ENCODE results near the gene MST1. TPM values are rescaled to one million over a fixed set of nuclear protein-coding genes. Genes with fewer than 3 reads are reported as not detected.

Gene MST1
- total and polyA plus RNA-seq, 2 of the 8 experiments (the other 6 are each of a cell fraction or from before 2014, with no cell fraction given), result 6.2 to 9.5 TPM

- Histone ChIP-seq H2BK120ac (replicated peaks; ENCODE audit: low read depth, low read length) (no peak overlapping the region), H3K18ac (ENCODE audit: extremely low read depth, low read length) (no peak overlapping the region), H3K4me1 (replicated peaks in 1 of 4; ENCODE audit: control insufficient read depth in 3 of 4, insufficient read depth in 4 of 4, low read length in 3 of 4) (no peaks in the 10 kb centered on the region), H3K27ac (ENCODE audit: low read depth, low read length) (no peak overlapping the region), H2AFZ (ENCODE audit: low read length) (no peak overlapping the region), H3K27me3 (replicated peaks in 1 of 4; ENCODE audit: control insufficient read depth in 3 of 4, extremely low read depth in 1 of 4, insufficient read depth in 3 of 4, low read length in 3 of 4) (no peaks in the 10 kb centered on the region), H2BK5ac (ENCODE audit: low read depth, low read length) (no peak overlapping the region), H4K8ac (ENCODE audit: extremely low read depth, insufficient read depth, low read length) (no peak overlapping the region), H3K4ac (replicated peaks; ENCODE audit: insufficient read length, low read depth, low read length) (no peak overlapping the region), H3K56ac (replicated peaks; ENCODE audit: insufficient read length, low read depth, low read length) (no peak overlapping the region), H3K36me3 (ENCODE audit: control insufficient read depth in 2 of 4, insufficient read depth in 4 of 4, low read length in 3 of 4) (no peaks in the 10 kb centered on the region), H4K5ac (ENCODE audit: insufficient read length, low read depth, low read length) (no peak overlapping the region), H3K23me2 (ENCODE audit: low read depth, low read length) (no peaks in the 10 kb centered on the region), H2BK15ac (ENCODE audit: low read length) (no peak overlapping the region), H2AK5ac (ENCODE audit: low read depth, low read length) (no peak overlapping the region), H3K4me3 (ENCODE audit: extremely low read depth in 1 of 4, insufficient read depth in 2 of 4, low read depth in 3 of 4, low read length in 4 of 4) (no peak overlapping the region), H4K91ac (replicated peaks; ENCODE audit: insufficient read length, low read length) (no peak overlapping the region), H2BK12ac (ENCODE audit: low read depth, low read length) (no peak overlapping the region), H3K79me2 (ENCODE audit: control insufficient read depth in 1 of 2, insufficient read depth in 2 of 2, low read length in 2 of 2) (no peaks in the 10 kb centered on the region), H3K23ac (ENCODE audit: insufficient read length) (no peak overlapping the region), H3K9me3 (ENCODE audit: insufficient read depth in 2 of 2, low read depth in 1 of 2, low read length in 1 of 2) (no peaks in the 10 kb centered on the region), H3K79me1 (ENCODE audit: low read depth, low read length) (no peaks in the 10 kb centered on the region; the same call in 1 of the 2 replicates), H2BK20ac (ENCODE audit: low read length) (no peak overlapping the region), H3K9ac (replicated peaks in 1 of 4; ENCODE audit: extremely low read depth in 1 of 4, low read depth in 3 of 4, low read length in 3 of 4) (no peak overlapping the region), H3K14ac (ENCODE audit: insufficient read length) (no peak overlapping the region), H4K20me1 (replicated peaks in 1 of 2; ENCODE audit: control insufficient read depth in 1 of 2, insufficient read depth in 2 of 2, low read length in 2 of 2) (no peaks in the 10 kb centered on the region), H3K4me2 (ENCODE audit: insufficient read depth in 1 of 2, low read depth in 2 of 2, low read length in 2 of 2) (no peak overlapping the region)
- CTCF ChIA-PET (ENCODE audit: partially characterized antibody), result interaction anchor here (1.0 to 7.9 kb wide), 3 partner anchors 19 to 42 kb away, joined by 3 to 39 read pairs (median 3); no protein-coding TSS in a partner anchor
- no peak for FAIRE-seq
- POLR2A ChIA-PET (ENCODE audit: partially characterized antibody), result no interaction called here
- no peak for DNase-seq (ENCODE audit: low read depth in 1 of 2, low spot score in 2 of 2)
- WGBS, 2 experiments (ENCODE audit: extremely low coverage in 1 of 2, insufficient coverage in 1 of 2, insufficient read length in 1 of 2, insufficient replicate concordance in 2 of 2, low coverage in 1 of 2, low lambda C conversion rate in 2 of 2, missing lambda C conversion rate in 1 of 2), result 90% methylated on average over 2 of the region's 2 CpGs; no CpG with 5 or more reads in 1 of the 2 experiments
- TF ChIP-seq YY1 (IDR thresholded peaks at IDR 0.05; ENCODE audit: low read depth, low read length) (no peak), SAP30 (IDR thresholded peaks at IDR 0.05; ENCODE audit: insufficient read depth, insufficient replicate concordance, low read length) (no peak), CHD1 (IDR thresholded peaks at IDR 0.05; ENCODE audit: low read depth, low read length) (no peak), CHD2 (IDR thresholded peaks at IDR 0.05; ENCODE audit: low read length) (no peak), SIN3A (conservative IDR thresholded peaks at IDR 0.05 in 1 of 2, IDR thresholded peaks at IDR 0.05 in 1 of 2; ENCODE audit: low read depth in 1 of 2, low read length in 2 of 2) (no peak), E2F6 (IDR thresholded peaks at IDR 0.05) (no peak), EZH2 (IDR thresholded peaks at IDR 0.05; ENCODE audit: low read depth, low read length, severe bottlenecking) (no peak), EGR1 (IDR thresholded peaks at IDR 0.05; ENCODE audit: borderline replicate concordance, low read depth, low read length) (no peak), USF2 (IDR thresholded peaks at IDR 0.05; ENCODE audit: low read length) (no peak), MAX (IDR thresholded peaks at IDR 0.05) (no peak), POLR2AphosphoS5 (IDR thresholded peaks at IDR 0.05; ENCODE audit: low read depth, low read length) (no peak)
- TF ChIP-seq, protein P1, sequence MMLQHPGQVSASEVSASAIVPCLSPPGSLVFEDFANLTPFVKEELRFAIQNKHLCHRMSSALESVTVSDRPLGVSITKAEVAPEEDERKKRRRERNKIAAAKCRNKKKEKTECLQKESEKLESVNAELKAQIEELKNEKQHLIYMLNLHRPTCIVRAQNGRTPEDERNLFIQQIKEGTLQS (IDR thresholded peaks at IDR 0.05; ENCODE audit: insufficient read depth, low read depth, low read length), result no peak
Observed at GRCh38 chr3:49658711-49659110, 30.6 kb downstream of the MST1 start.
